Left ventricle myocardium inferior (tissue), 1 donor: ENCODE results near the gene PRDM12. TPM values are rescaled to one million over a fixed set of nuclear protein-coding genes. Genes with fewer than 3 reads are reported as not detected.

Source experiments
- DNase-seq: peaks from one replicate; pipeline ENCODE4 v3.0.0-alpha.2; 2020
- H3K27ac ChIP-seq: fragments of 200-600 bp; replicated peaks from 2 replicates; pipeline ENCODE4 v1.8.0; 2021
- H3K27me3 ChIP-seq: fragments of 200-600 bp; 2 replicates; pipeline ENCODE4 v1.8.0; 2021; ENCODE audit warnings: low read depth
- H3K36me3 ChIP-seq: fragments of 200-600 bp; 2 replicates; pipeline ENCODE4 v1.8.0; 2021
- H3K4me1 ChIP-seq: fragments of 200-600 bp; 2 replicates; pipeline ENCODE4 v1.8.0; 2021
- H3K4me3 ChIP-seq: fragments of 200-600 bp; 2 replicates; pipeline ENCODE4 v1.8.0; 2021; ENCODE audit warnings: mild to moderate bottlenecking, moderate library complexity
- H3K9me3 ChIP-seq: fragments of 200-600 bp; replicated peaks from 2 replicates; pipeline ENCODE4 v1.8.0; 2021
- intact Hi-C: fragments of 100-400 bp; cut with micrococcal nuclease; formaldehyde crosslinking; loops from one replicate; pipeline ENCODE4 v1.11.0; 2022
- total RNA-seq: library from RNA; stranded (reverse); fragmentation: NEBNext Ultra II Directional; extraction: Animal tissue kit (Norgen Biotek cat#: 25700); gene quantifications from one replicate; pipeline ENCODE4 v1.2.1, GENCODE V29; 2021
- TF ChIP-seq, protein P1 (sequence below): fragments of 200-600 bp; IDR thresholded peaks from 2 replicates; pipeline ENCODE4 v1.8.0; 2021; ENCODE audit warnings: antibody characterized with exemption, mild to moderate bottlenecking, borderline replicate concordance
- donor health status: DM: no; HTN: yes; CAD: no; lungs with severe emphysema.

Gene PRDM12
- total RNA-seq, 1 donor from 2014 or later: not detected

DNA sequence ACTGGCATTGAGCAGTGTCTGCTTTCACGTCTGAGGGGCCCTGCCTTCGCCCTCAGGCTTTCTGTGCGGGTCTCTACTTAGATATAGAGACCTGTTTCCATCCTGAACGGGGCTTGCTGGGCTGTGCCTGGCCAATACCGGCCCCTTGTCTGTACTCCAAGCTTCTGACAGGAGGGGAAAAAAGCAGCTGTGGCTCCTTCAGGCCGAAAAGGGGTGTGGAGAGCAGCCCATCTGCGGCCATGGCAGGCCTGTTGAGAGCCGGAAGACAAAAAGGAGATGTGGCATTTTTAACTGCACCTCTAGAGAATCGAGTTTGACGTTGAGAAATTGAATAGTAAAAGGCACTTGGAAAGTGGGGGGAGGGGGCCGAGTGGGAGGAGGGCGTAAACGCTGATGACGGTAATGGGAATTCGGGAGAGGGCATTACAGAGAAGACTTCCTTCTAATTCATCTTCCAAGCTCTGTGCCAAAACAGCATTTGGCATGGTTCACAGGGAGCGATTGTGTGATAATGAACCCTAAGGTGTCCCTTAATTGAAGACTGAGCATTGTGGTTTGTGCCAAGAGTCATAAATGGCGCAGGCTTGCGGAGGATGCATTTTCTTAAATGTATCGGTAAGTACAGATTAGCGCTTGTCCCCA, 25.1 kb upstream of the PRDM12 start:
- TF ChIP-seq, protein P1, sequence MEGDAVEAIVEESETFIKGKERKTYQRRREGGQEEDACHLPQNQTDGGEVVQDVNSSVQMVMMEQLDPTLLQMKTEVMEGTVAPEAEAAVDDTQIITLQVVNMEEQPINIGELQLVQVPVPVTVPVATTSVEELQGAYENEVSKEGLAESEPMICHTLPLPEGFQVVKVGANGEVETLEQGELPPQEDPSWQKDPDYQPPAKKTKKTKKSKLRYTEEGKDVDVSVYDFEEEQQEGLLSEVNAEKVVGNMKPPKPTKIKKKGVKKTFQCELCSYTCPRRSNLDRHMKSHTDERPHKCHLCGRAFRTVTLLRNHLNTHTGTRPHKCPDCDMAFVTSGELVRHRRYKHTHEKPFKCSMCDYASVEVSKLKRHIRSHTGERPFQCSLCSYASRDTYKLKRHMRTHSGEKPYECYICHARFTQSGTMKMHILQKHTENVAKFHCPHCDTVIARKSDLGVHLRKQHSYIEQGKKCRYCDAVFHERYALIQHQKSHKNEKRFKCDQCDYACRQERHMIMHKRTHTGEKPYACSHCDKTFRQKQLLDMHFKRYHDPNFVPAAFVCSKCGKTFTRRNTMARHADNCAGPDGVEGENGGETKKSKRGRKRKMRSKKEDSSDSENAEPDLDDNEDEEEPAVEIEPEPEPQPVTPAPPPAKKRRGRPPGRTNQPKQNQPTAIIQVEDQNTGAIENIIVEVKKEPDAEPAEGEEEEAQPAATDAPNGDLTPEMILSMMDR: no peak
- intact Hi-C loops: no loop called here
- no peak overlapping the region for H3K4me3 ChIP-seq
- H3K4me1 ChIP-seq: no peaks in the 10 kb centered on the region
- H3K27me3 ChIP-seq: no peaks in the 10 kb centered on the region
- H3K9me3 ChIP-seq: no peaks in the 10 kb centered on the region
- H3K36me3 ChIP-seq: peaks cover 40% of the 10 kb centered on the region
- no peak overlapping the region for H3K27ac ChIP-seq
- DNase-seq: no peak

- TF ChIP-seq, protein P1: no peak
- no peak for DNase-seq
- intact Hi-C loops: no loop called here
These were observed 24.4 kb upstream of the PRDM12 start for GRCh38 chr9:130639866-130640555.

GRCh38 chr9:130640681-130641080, 23.7 kb upstream of the PRDM12 start:
- Histone ChIP-seq H3K4me1 (no peaks in the 10 kb centered on the region), H3K27me3 (no peaks in the 10 kb centered on the region), H3K27ac (no peak overlapping the region), H3K36me3 (peaks cover 25% of the 10 kb centered on the region), H3K4me3 (no peak overlapping the region), H3K9me3 (peaks cover 2% of the 10 kb centered on the region)
- TF ChIP-seq, protein P1: no peak
- intact Hi-C loops: no loop called here
- DNase-seq: no peak

More at GRCh38 chr9:130639866-130640555, 24.4 kb upstream of the PRDM12 start:
- Histone ChIP-seq H3K36me3 (peaks cover 32% of the 10 kb centered on the region), H3K4me3 (no peak overlapping the region), H3K4me1 (no peaks in the 10 kb centered on the region), H3K27ac (no peak overlapping the region), H3K9me3 (no peaks in the 10 kb centered on the region), H3K27me3 (no peaks in the 10 kb centered on the region)

- no peak for DNase-seq
- H3K9me3 ChIP-seq: peaks cover 10% of the 10 kb centered on the region
- H3K36me3 ChIP-seq: peaks cover 9% of the 10 kb centered on the region
- H3K4me3 ChIP-seq: no peak overlapping the region
- no peaks in the 10 kb centered on the region for H3K4me1 ChIP-seq
- TF ChIP-seq, protein P1: no peak
- intact Hi-C loops: no loop called here
- H3K27ac ChIP-seq: no peak overlapping the region
- peaks cover 9% of the 10 kb centered on the region for H3K27me3 ChIP-seq
These were observed 21.5 kb upstream of the PRDM12 start for GRCh38 chr9:130642926-130643325.

DNA sequence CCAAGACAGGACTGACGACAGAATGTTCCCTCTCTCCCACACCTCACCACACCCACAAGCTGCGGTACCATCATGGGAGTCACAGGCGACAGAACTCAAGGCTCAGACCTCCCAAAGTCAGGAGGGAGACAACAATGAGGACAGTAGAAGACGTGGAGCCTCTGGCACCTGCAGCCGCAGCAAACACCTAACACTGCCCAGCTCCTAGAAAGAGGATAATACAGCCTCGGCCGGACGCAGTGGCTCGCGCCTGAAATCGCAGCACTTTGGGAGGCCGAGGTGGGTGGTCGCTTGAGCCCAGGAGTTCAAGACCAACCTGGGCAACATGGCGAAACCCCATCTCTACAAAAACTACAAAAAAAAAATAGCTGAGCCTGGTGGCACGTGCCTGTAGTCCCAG, 13.2 kb upstream of the PRDM12 start:
- TF ChIP-seq, protein P1: no peak
- H3K4me3 ChIP-seq: no peak overlapping the region
- intact Hi-C loops: no loop called here
- H3K36me3 ChIP-seq: no peaks in the 10 kb centered on the region
- no peaks in the 10 kb centered on the region for H3K4me1 ChIP-seq
- DNase-seq: no peak
- H3K9me3 ChIP-seq: peaks cover 3% of the 10 kb centered on the region
- peaks cover 76% of the 10 kb centered on the region for H3K27me3 ChIP-seq
- H3K27ac ChIP-seq: no peak overlapping the region
